Measurements from ENCODE around the gene HAS3. TPM values are rescaled to one million over a fixed set of nuclear protein-coding genes. Genes with fewer than 3 reads are reported as not detected.
"Not testable (repeated sequence)": the region's sequence is repeated elsewhere in the genome, so short reads cannot be mapped to it uniquely, and the experiment has no call there.

HAS3 gene
- total RNA-seq, 1 experiment from 2014 or later, result 92.5 TPM

GRCh38 chr16:69138608-69139007, 33.2 kb downstream of the HAS3 start:
- H3K4me2 ChIP-seq (ENCODE audit: low read length), result no peak overlapping the region
- H3K4me3 ChIP-seq (ENCODE audit: low read length), result no peak overlapping the region
- peaks cover 9% of the 10 kb centered on the region; the same call in 1 of the 2 replicates for H4K20me1 ChIP-seq (ENCODE audit: low read length)
- TF ChIP-seq, protein P1, sequence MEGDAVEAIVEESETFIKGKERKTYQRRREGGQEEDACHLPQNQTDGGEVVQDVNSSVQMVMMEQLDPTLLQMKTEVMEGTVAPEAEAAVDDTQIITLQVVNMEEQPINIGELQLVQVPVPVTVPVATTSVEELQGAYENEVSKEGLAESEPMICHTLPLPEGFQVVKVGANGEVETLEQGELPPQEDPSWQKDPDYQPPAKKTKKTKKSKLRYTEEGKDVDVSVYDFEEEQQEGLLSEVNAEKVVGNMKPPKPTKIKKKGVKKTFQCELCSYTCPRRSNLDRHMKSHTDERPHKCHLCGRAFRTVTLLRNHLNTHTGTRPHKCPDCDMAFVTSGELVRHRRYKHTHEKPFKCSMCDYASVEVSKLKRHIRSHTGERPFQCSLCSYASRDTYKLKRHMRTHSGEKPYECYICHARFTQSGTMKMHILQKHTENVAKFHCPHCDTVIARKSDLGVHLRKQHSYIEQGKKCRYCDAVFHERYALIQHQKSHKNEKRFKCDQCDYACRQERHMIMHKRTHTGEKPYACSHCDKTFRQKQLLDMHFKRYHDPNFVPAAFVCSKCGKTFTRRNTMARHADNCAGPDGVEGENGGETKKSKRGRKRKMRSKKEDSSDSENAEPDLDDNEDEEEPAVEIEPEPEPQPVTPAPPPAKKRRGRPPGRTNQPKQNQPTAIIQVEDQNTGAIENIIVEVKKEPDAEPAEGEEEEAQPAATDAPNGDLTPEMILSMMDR (conservative IDR thresholded peaks at IDR 0.05; ENCODE audit: low read depth, low read length), result no peak
- TF ChIP-seq EZH2 (IDR thresholded peaks at IDR 0.05; ENCODE audit: low read length, unreplicated experiment) (no peak), EZH2phosphoT487 (IDR thresholded peaks at IDR 0.05; ENCODE audit: borderline replicate concordance, low read length) (no peak)
- ChIA-PET POLR2A (ENCODE audit: unreplicated experiment) (no interaction called here), CTCF (no interaction called here)
- peaks cover 48% of the 10 kb centered on the region for H3K79me2 ChIP-seq (ENCODE audit: low read length)
- no peak overlapping the region for H3K9ac ChIP-seq (ENCODE audit: low read length)
- no peak for ATAC-seq
- H2AFZ ChIP-seq (ENCODE audit: low read length), result no peak overlapping the region
- intact Hi-C loops (cut with micrococcal nuclease), result no loop called here
- peaks cover 46% of the 10 kb centered on the region for H3K36me3 ChIP-seq (ENCODE audit: low read depth, low read length)
- no peaks in the 10 kb centered on the region for H3F3A ChIP-seq (ENCODE audit: low read length, unreplicated experiment)
- H3K9me2 ChIP-seq (replicated peaks; ENCODE audit: low read length), result no peaks in the 10 kb centered on the region
- H3K9me3 ChIP-seq (ENCODE audit: low read length), result no peaks in the 10 kb centered on the region
- peaks cover 12% of the 10 kb centered on the region for H3K4me1 ChIP-seq (ENCODE audit: insufficient read depth, low read length)
- H3K27ac ChIP-seq (ENCODE audit: low read length), result no peak overlapping the region
- BruUV-seq (replicated peaks), result no TSS peak
- no peak for DNase-seq
- H3K27me3 ChIP-seq (ENCODE audit: low read length), result no peaks in the 10 kb centered on the region

DNA sequence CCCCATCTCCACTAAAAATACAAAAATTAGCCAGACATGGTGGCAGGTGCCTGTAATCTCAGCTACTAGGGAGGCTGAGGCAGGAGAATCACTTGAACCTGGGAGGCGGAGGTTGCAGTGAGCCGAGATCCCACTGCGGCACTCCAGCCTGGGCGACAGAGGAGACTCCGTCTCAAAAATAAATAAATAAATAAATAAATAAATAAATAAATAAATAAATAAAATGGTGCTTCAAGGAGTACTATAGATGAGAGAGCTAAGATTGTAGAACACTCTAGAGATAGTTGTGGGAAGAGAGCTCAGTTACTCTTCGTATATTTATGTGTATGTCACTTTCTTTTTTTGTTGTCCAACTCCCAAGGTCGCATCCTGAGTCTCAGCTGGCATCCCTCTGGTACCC, 34.0 kb downstream of the HAS3 start:
- H3K9me3 ChIP-seq (ENCODE audit: low read length); H3K27me3 ChIP-seq (ENCODE audit: low read length); BruUV-seq (replicated peaks); H4K20me1 ChIP-seq (ENCODE audit: low read length); H3K9ac ChIP-seq (ENCODE audit: low read length); H3K4me3 ChIP-seq (ENCODE audit: low read length); POLR2A ChIA-PET (ENCODE audit: unreplicated experiment); H2AFZ ChIP-seq (ENCODE audit: low read length); H3K4me1 ChIP-seq (ENCODE audit: insufficient read depth, low read length); H3K4me2 ChIP-seq (ENCODE audit: low read length); ATAC-seq; DNase-seq; CTCF ChIA-PET; H3K9me2 ChIP-seq (replicated peaks; ENCODE audit: low read length); intact Hi-C loops (cut with micrococcal nuclease); H3K27ac ChIP-seq (ENCODE audit: low read length); H3F3A ChIP-seq (ENCODE audit: low read length, unreplicated experiment): not testable (repeated sequence)
- Histone ChIP-seq H3K36me3 (ENCODE audit: low read depth, low read length) (peaks cover 48% of the 10 kb centered on the region), H3K79me2 (ENCODE audit: low read length) (peaks cover 39% of the 10 kb centered on the region)

DNA sequence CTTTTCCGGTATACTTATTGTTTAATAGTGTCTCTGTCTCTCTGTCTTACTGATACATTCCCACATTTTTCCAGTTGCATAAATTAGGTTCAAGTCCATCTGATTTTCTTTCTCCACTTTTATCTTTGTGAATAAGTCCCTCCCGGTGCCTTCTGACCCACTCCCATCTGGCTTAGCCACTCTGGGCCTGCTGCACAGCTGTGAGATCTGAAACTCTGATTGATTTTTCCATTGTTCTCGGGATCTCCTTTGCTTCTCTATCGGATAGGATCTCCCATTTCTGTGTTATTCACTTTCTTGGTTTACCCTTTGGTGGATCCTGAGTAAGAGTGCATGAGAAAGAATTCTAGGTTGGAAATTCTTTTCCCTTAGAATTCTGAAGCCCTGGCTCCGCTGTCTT, 35.6 kb downstream of the HAS3 start:
- Histone ChIP-seq H4K20me1 (ENCODE audit: low read length) (no peaks in the 10 kb centered on the region), H3K9ac (ENCODE audit: low read length) (no peak overlapping the region), H3K27me3 (ENCODE audit: low read length) (no peaks in the 10 kb centered on the region), H2AFZ (ENCODE audit: low read length) (no peak overlapping the region), H3K36me3 (ENCODE audit: low read depth, low read length) (peaks cover 46% of the 10 kb centered on the region), H3K27ac (ENCODE audit: low read length) (no peak overlapping the region), H3K4me3 (ENCODE audit: low read length) (no peak overlapping the region), H3F3A (ENCODE audit: low read length, unreplicated experiment) (no peaks in the 10 kb centered on the region), H3K79me2 (ENCODE audit: low read length) (peaks cover 24% of the 10 kb centered on the region), H3K4me1 (ENCODE audit: insufficient read depth, low read length) (no peaks in the 10 kb centered on the region), H3K9me2 (replicated peaks; ENCODE audit: low read length) (no peaks in the 10 kb centered on the region), H3K9me3 (ENCODE audit: low read length) (no peaks in the 10 kb centered on the region), H3K4me2 (ENCODE audit: low read length) (no peak overlapping the region)
- DNase-seq (no peak), ATAC-seq (no peak)
- ChIA-PET POLR2A (ENCODE audit: unreplicated experiment) (no interaction called here), CTCF (no interaction called here)
- BruUV-seq (replicated peaks), result no TSS peak
- TF ChIP-seq EZH2phosphoT487 (IDR thresholded peaks at IDR 0.05; ENCODE audit: borderline replicate concordance, low read length) (no peak), EZH2 (IDR thresholded peaks at IDR 0.05; ENCODE audit: low read length, unreplicated experiment) (no peak)
- TF ChIP-seq, protein P1 (conservative IDR thresholded peaks at IDR 0.05; ENCODE audit: low read depth, low read length), result no peak
- intact Hi-C loops (cut with micrococcal nuclease), result no loop called here

Measured in PC-3 (cell line).